CD4-positive, alpha-beta memory T cell (primary cell): ENCODE data around the gene TIGD1. TPM values are rescaled to one million over a fixed set of nuclear protein-coding genes. Genes with fewer than 3 reads are reported as not detected.

ENCODE experiments used
- CTCF ChIA-PET: fragments of 350-600 bp; sonication (Branson Sonifier 250); formaldehyde crosslinking; loops from one replicate; lab custom pipeline; 2021; ENCODE audit warnings: inconsistent platforms; ENCODE audit not compliant: partially characterized antibody; lab: Charles Lee
- POLR2A ChIA-PET: fragments of 350-600 bp; sonication (Branson Sonifier 250); formaldehyde crosslinking; loops from one replicate; lab custom pipeline; 2021; ENCODE audit not compliant: partially characterized antibody; lab: Charles Lee
- DNase-seq, 5 donors: peaks; one replicate each; pipeline versions ENCODE4 v3.0.0 to v3.0.0-alpha.2; 2020 to 2022; ENCODE audit warnings: mixed read lengths in 1 of 5
- H3K27ac ChIP-seq: one replicate; pipeline ENCODE4 v1.7.0; 2013; ENCODE audit warnings: low read depth, low read length
- H3K27me3 ChIP-seq: 2 replicates; pipeline ENCODE4 v1.7.0; 2013; ENCODE audit warnings: mild to moderate bottlenecking, low read length, moderate library complexity; ENCODE audit not compliant: insufficient read depth
- H3K36me3 ChIP-seq: 2 replicates; pipeline ENCODE4 v1.7.0; 2013; ENCODE audit warnings: mild to moderate bottlenecking, low read length, moderate library complexity; ENCODE audit not compliant: insufficient read depth
- H3K4me1 ChIP-seq: 2 replicates; pipeline ENCODE4 v1.7.0; 2013; ENCODE audit warnings: mild to moderate bottlenecking, low read length, moderate library complexity; ENCODE audit not compliant: insufficient read depth
- H3K4me3 ChIP-seq, 2 donors: one replicate each; pipeline ENCODE4 v1.7.0; 2013; ENCODE audit warnings: low read length in 2 of 2, mild to moderate bottlenecking in 1 of 2
- H3K9me3 ChIP-seq, 2 donors: one replicate each; pipeline ENCODE4 v1.7.0; 2013; ENCODE audit warnings: low read length in 2 of 2, control low read depth in 1 of 2; ENCODE audit not compliant: control insufficient read depth in 1 of 2
- H3K27ac Mint-ChIP-seq, 7 donors: one replicate each; pipeline ENCODE4 v1.8.0; 2020 to 2021; ENCODE audit warnings: mixed read lengths in 7 of 7, mild to moderate bottlenecking in 6 of 7, inconsistent platforms in 3 of 7, moderate library complexity in 3 of 7
- H3K27me3 Mint-ChIP-seq, 2 donors: one replicate each; pipeline ENCODE4 v1.8.0; 2020 to 2021; ENCODE audit warnings: mixed read lengths in 2 of 2
- H3K36me3 Mint-ChIP-seq, 2 donors: one replicate each; pipeline ENCODE4 v1.8.0; 2020 to 2021; ENCODE audit warnings: mixed read lengths in 2 of 2, inconsistent platforms in 1 of 2, mild to moderate bottlenecking in 1 of 2
- H3K4me1 Mint-ChIP-seq, 4 donors: one replicate each; pipeline ENCODE4 v1.8.0; 2020 to 2021; ENCODE audit warnings: mixed read lengths in 4 of 4, mild to moderate bottlenecking in 1 of 4
- H3K4me3 Mint-ChIP-seq, 8 donors: one replicate each; pipeline ENCODE4 v1.8.0; 2020 to 2021; ENCODE audit warnings: mixed read lengths in 8 of 8, mild to moderate bottlenecking in 7 of 8, moderate library complexity in 6 of 8, inconsistent platforms in 3 of 8
- H3K9me3 Mint-ChIP-seq, 8 donors: one replicate each; pipeline ENCODE4 v1.8.0; 2020 to 2021; ENCODE audit warnings: mixed read lengths in 8 of 8, mild to moderate bottlenecking in 5 of 8, inconsistent platforms in 3 of 8, moderate library complexity in 1 of 8
- intact Hi-C: fragments of 100-400 bp; cut with micrococcal nuclease; formaldehyde crosslinking; loops from one replicate; pipeline ENCODE4 v1.15.1; 2023
- polyA plus RNA-seq, 2 donors: library from polyadenylated mRNA; unstranded; fragments of 300-500 nt; fragmentation: Illumina TruSeq; gene quantifications; one replicate each; pipeline ENCODE4 v1.2.3, GENCODE V29; 2021
- total RNA-seq, 2 experiments: library from RNA; stranded (reverse); gene quantifications; one replicate each; pipeline ENCODE4 v1.2.3, GENCODE V29; 2021

The TIGD1 gene
- total and polyA plus RNA-seq, 4 experiments from 2014 or later, result 11.8 to 19.3 (median 15.8) TPM

DNA sequence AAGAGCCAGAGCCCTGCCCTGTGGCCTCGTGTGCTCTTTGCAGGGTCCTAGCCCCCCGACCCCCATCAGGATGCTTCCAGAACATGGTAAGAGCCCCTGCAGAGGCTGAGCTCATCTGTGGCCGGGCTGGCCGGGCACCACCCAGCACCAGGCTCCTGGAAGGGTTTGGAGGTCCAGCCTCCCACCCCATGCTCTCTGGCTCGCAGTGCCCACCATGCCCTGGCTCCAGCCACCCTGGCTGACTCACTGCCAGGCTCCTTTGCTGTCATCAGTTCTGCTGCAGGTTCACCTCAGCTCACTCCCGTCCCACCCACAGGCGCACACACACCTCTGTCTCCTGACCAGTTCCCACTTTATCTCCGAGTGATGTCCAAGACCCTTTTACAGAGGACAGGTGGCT is 37.7 kb upstream of the TIGD1 start:
- H3K36me3 Mint-ChIP-seq, result peaks cover 18 to 21% of the 10 kb centered on the region in 2 donors
- no peak overlapping the region for H3K4me3 Mint-ChIP-seq
- H3K36me3 ChIP-seq, result no peaks in the 10 kb centered on the region
- H3K4me1 ChIP-seq, result no peaks in the 10 kb centered on the region
- H3K27me3 Mint-ChIP-seq, result peaks cover 0 to 1% of the 10 kb centered on the region in 2 donors
- no peaks in the 10 kb centered on the region for H3K27me3 ChIP-seq
- intact Hi-C loops, result no loop called here
- no peak overlapping the region for H3K4me3 ChIP-seq
- no peak overlapping the region for H3K27ac Mint-ChIP-seq
- POLR2A ChIA-PET, result no interaction called here
- no peaks in the 10 kb centered on the region for H3K4me1 Mint-ChIP-seq
- CTCF ChIA-PET, result no interaction called here
- no peaks in the 10 kb centered on the region for H3K9me3 Mint-ChIP-seq
- H3K27ac ChIP-seq, result no peak overlapping the region
- no peaks in the 10 kb centered on the region for H3K9me3 ChIP-seq
- no peak for DNase-seq

- DNase-seq, result no peak
- POLR2A ChIA-PET, result no interaction called here
- Mint-ChIP-seq H3K27me3 (peaks cover 0 to 1% of the 10 kb centered on the region in 2 donors), H3K9me3 (no peaks in the 10 kb centered on the region), H3K4me1 (no peaks in the 10 kb centered on the region), H3K4me3 (no peak overlapping the region), H3K36me3 (peaks cover 24 to 26% of the 10 kb centered on the region in 2 donors), H3K27ac (no peak overlapping the region)
- Histone ChIP-seq H3K4me3 (no peak overlapping the region), H3K4me1 (no peaks in the 10 kb centered on the region), H3K36me3 (no peaks in the 10 kb centered on the region), H3K27me3 (no peaks in the 10 kb centered on the region), H3K27ac (no peak overlapping the region), H3K9me3 (no peaks in the 10 kb centered on the region)
- intact Hi-C loops, result no loop called here
- CTCF ChIA-PET, result interaction anchor here (1.0 to 1.1 kb wide), 2 partner anchors 10 to 18 kb away, joined by 3 read pairs; no protein-coding TSS in a partner anchor
These were observed 37.2 kb upstream of the TIGD1 start for GRCh38 chr2:232587512-232587911.

- no peak for DNase-seq
- peaks cover 0 to 2% (median 0%) of the 10 kb centered on the region in 8 donors for H3K9me3 Mint-ChIP-seq
- H3K27me3 Mint-ChIP-seq, result peaks cover 0 to 1% of the 10 kb centered on the region in 2 donors
- H3K4me3 Mint-ChIP-seq, result no peak overlapping the region
- no peak overlapping the region for H3K27ac ChIP-seq
- no peaks in the 10 kb centered on the region for H3K4me1 ChIP-seq
- H3K4me3 ChIP-seq, result no peak overlapping the region
- no peaks in the 10 kb centered on the region for H3K4me1 Mint-ChIP-seq
- no peaks in the 10 kb centered on the region for H3K27me3 ChIP-seq
- no peak overlapping the region for H3K27ac Mint-ChIP-seq
- peaks cover 29 to 31% of the 10 kb centered on the region in 2 donors for H3K36me3 Mint-ChIP-seq
- ChIA-PET POLR2A (interaction anchor here (1.2 kb wide), 1 partner anchor 18 kb away, joined by 3 read pairs; no protein-coding TSS in a partner anchor), CTCF (interaction anchor here (1.0 to 1.1 kb wide), 2 partner anchors 9 to 19 kb away, joined by 3 read pairs; no protein-coding TSS in a partner anchor)
- H3K36me3 ChIP-seq, result peaks cover 1% of the 10 kb centered on the region
- intact Hi-C loops, result no loop called here
- no peaks in the 10 kb centered on the region for H3K9me3 ChIP-seq
These were observed 36.7 kb upstream of the TIGD1 start for GRCh38 chr2:232586943-232587505.

DNA sequence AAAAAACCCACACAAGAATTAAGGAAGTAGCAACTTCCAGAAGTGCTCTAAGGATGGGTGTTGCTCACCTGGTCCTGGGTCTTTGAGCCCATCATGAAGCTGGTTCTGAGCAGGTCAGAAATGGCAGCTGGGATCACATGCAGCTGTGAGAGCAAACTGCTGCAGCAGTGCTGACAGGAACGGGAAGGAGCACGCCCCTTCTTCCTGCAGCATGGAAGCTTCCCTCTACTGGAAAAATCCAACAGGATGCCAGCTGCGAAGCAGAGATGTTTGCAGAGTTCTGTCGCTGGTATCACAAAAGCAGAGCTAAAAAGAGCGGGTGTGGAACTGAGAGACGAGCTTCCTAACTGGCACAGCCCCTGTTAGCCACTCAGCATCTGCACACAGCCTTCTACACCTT is 33.9 kb upstream of the TIGD1 start:
- Histone ChIP-seq H3K27me3 (no peaks in the 10 kb centered on the region), H3K4me3 (no peak overlapping the region), H3K36me3 (peaks cover 14% of the 10 kb centered on the region), H3K9me3 (no peaks in the 10 kb centered on the region), H3K27ac (no peak overlapping the region), H3K4me1 (no peaks in the 10 kb centered on the region)
- ChIA-PET CTCF (no interaction called here), POLR2A (no interaction called here)
- DNase-seq, result no peak
- intact Hi-C loops, result no loop called here
- peaks cover 49 to 51% of the 10 kb centered on the region in 2 donors for H3K36me3 Mint-ChIP-seq
- H3K4me1 Mint-ChIP-seq, result no peaks in the 10 kb centered on the region
- no peak overlapping the region for H3K27ac Mint-ChIP-seq
- peaks cover 0 to 2% (median 0%) of the 10 kb centered on the region in 8 donors for H3K9me3 Mint-ChIP-seq
- H3K27me3 Mint-ChIP-seq, result peaks cover 0 to 1% of the 10 kb centered on the region in 2 donors
- no peak overlapping the region for H3K4me3 Mint-ChIP-seq

GRCh38 chr2:232581725-232582124 is 31.4 kb upstream of the TIGD1 start:
- ChIA-PET CTCF (interaction anchor here (0.6 kb wide), 1 partner anchor 24 kb away, joined by 3 read pairs; no protein-coding TSS in a partner anchor), POLR2A (interaction anchor here (1.3 kb wide), 1 partner anchor 31 kb away, joined by 4 read pairs; the partner anchor contains the start of genes EIF4E2 and TIGD1)
- no peak for DNase-seq
- no peaks in the 10 kb centered on the region for H3K27me3 ChIP-seq
- Mint-ChIP-seq H3K4me1 (peaks cover 0 to 2% (median 0%) of the 10 kb centered on the region in 4 donors), H3K4me3 (no peak overlapping the region), H3K36me3 (peaks cover 61 to 63% of the 10 kb centered on the region in 2 donors), H3K9me3 (peaks cover 0 to 2% (median 0%) of the 10 kb centered on the region in 8 donors), H3K27ac (no peak overlapping the region), H3K27me3 (no peaks in the 10 kb centered on the region)
- peaks cover 14% of the 10 kb centered on the region for H3K36me3 ChIP-seq
- no peak overlapping the region for H3K4me3 ChIP-seq
- no peaks in the 10 kb centered on the region for H3K4me1 ChIP-seq
- no peaks in the 10 kb centered on the region for H3K9me3 ChIP-seq
- H3K27ac ChIP-seq, result no peak overlapping the region
- intact Hi-C loops, result no loop called here

DNA sequence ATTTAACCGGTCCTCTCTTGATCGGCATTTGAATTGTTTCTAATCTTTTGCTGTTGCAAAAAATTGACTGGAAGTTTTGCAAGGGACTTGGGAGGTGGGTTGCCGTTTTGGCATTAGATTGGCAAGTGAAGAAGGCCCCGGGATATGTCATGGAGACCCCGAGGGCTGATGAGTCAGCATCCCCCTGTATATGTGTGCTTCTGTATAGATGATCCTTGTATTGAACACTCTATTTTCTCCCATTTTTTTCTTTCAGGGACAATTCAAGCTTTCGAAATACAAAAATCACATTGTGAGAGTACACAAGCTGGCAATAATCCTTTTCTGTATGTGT is 30.3 kb upstream of the TIGD1 start:
- CTCF ChIA-PET, result no interaction called here

GRCh38 chr2:232578626-232579025 is 28.3 kb upstream of the TIGD1 start:
- no peak overlapping the region for H3K27ac Mint-ChIP-seq
- Histone ChIP-seq H3K4me1 (no peaks in the 10 kb centered on the region), H3K27me3 (no peaks in the 10 kb centered on the region), H3K9me3 (no peaks in the 10 kb centered on the region), H3K27ac (no peak overlapping the region), H3K36me3 (peaks cover 23% of the 10 kb centered on the region), H3K4me3 (no peak overlapping the region)
- H3K9me3 Mint-ChIP-seq, result peaks cover 0 to 2% (median 0%) of the 10 kb centered on the region in 8 donors
- no peak for DNase-seq
- POLR2A ChIA-PET, result no interaction called here
- CTCF ChIA-PET, result interaction anchor here (1.5 kb wide), 1 partner anchor 8 kb away, joined by 3 read pairs; no protein-coding TSS in a partner anchor
- no peak overlapping the region for H3K4me3 Mint-ChIP-seq
- H3K27me3 Mint-ChIP-seq, result no peaks in the 10 kb centered on the region
- H3K36me3 Mint-ChIP-seq, result peaks cover 67 to 76% of the 10 kb centered on the region in 2 donors
- H3K4me1 Mint-ChIP-seq, result peaks cover 0 to 2% (median 0%) of the 10 kb centered on the region in 4 donors
- intact Hi-C loops, result no loop called here

More for the DNA sequence above, 30.3 kb upstream of the TIGD1 start:
- no peaks in the 10 kb centered on the region for H3K27me3 ChIP-seq
- Mint-ChIP-seq H3K27me3 (no peaks in the 10 kb centered on the region), H3K27ac (peak overlapping the region in 1 of 7 donors; percentile 29), H3K36me3 (peaks cover 67 to 70% of the 10 kb centered on the region in 2 donors), H3K4me1 (peaks cover 0 to 2% (median 0%) of the 10 kb centered on the region in 4 donors), H3K4me3 (no peak overlapping the region), H3K9me3 (peaks cover 0 to 2% (median 0%) of the 10 kb centered on the region in 8 donors)
- no peaks in the 10 kb centered on the region for H3K4me1 ChIP-seq
- intact Hi-C loops, result no loop called here
- H3K4me3 ChIP-seq, result no peak overlapping the region
- H3K27ac ChIP-seq, result no peak overlapping the region
- POLR2A ChIA-PET, result no interaction called here
- DNase-seq, result no peak
- H3K9me3 ChIP-seq, result no peaks in the 10 kb centered on the region
- H3K36me3 ChIP-seq, result peaks cover 14% of the 10 kb centered on the region
